HL-60 (cell line): ENCODE measurements around the gene SOAT1.

Experiments used
- DNase-seq, 2 experiments: peaks; one replicate each; pipeline ENCODE4 v3.0.0-alpha.2; 2010 to 2020; ENCODE audit warnings: low read depth in 1 of 2, low spot score in 1 of 2
- H3K27ac ChIP-seq: fragments of 250-450 bp; sonication (Bioruptor Pico); replicated peaks from 2 replicates; pipeline ENCODE4 v1.5.1; 2020; ENCODE audit warnings: mild to moderate bottlenecking, moderate library complexity
- H3K27me3 ChIP-seq: fragments of 250-450 bp; sonication (Bioruptor Pico); 2 replicates; pipeline ENCODE4 v1.5.1; 2021; ENCODE audit warnings: mild to moderate bottlenecking, moderate library complexity; ENCODE audit not compliant: insufficient read depth, poor library complexity, severe bottlenecking
- H3K4me3 ChIP-seq: replicated peaks from 2 replicates; pipeline ENCODE4 v1.5.1; 2011; ENCODE audit warnings: mild to moderate bottlenecking, control low read depth, low read length; ENCODE audit not compliant: insufficient read depth
- CTCF ChIP-seq: IDR thresholded peaks from one replicate; pipeline ENCODE4 v1.5.1; 2011; ENCODE audit warnings: low read length, control low read depth, inconsistent platforms; ENCODE audit not compliant: insufficient read depth
- GABPA ChIP-seq: IDR thresholded peaks from 2 replicates; pipeline ENCODE4 v1.6.1; 2012; ENCODE audit warnings: low read depth
- POLR2AphosphoS5 ChIP-seq: IDR thresholded peaks from 2 replicates; pipeline ENCODE4 v1.6.1; 2012; ENCODE audit warnings: low read depth
- REST ChIP-seq: IDR thresholded peaks from 2 replicates; pipeline ENCODE4 v1.6.1; 2012; ENCODE audit warnings: low read depth; ENCODE audit not compliant: insufficient replicate concordance
- SPI1 ChIP-seq: IDR thresholded peaks from 2 replicates; pipeline ENCODE4 v1.6.1; 2012; ENCODE audit warnings: low read depth, mild to moderate bottlenecking, borderline replicate concordance

SOAT1 gene

GRCh38 chr1:179325836-179326235 is 32.2 kb downstream of the SOAT1 start:
- Histone ChIP-seq H3K27ac (no peak overlapping the region), H3K4me3 (no peak overlapping the region), H3K27me3 (no peaks in the 10 kb centered on the region)
- no peak for DNase-seq
- TF ChIP-seq CTCF (no peak), SPI1 (no peak), POLR2AphosphoS5 (no peak), REST (no peak), GABPA (no peak)

GRCh38 chr1:179326746-179327145 is 33.1 kb downstream of the SOAT1 start:
- Histone ChIP-seq H3K27me3 (no peaks in the 10 kb centered on the region), H3K4me3 (no peak overlapping the region), H3K27ac (no peak overlapping the region)
- DNase-seq = no peak
- TF ChIP-seq CTCF = no peak
- no peak for TF ChIP-seq SPI1
- TF ChIP-seq POLR2AphosphoS5 = no peak
- no peak for TF ChIP-seq REST
- TF ChIP-seq GABPA = no peak

GRCh38 chr1:179327196-179327595 is 33.6 kb downstream of the SOAT1 start:
- no peak for TF ChIP-seq CTCF
- no peak for TF ChIP-seq SPI1
- no peak for TF ChIP-seq POLR2AphosphoS5
- no peak for TF ChIP-seq GABPA
- no peak for TF ChIP-seq REST
- no peak for DNase-seq

More at GRCh38 chr1:179327196-179327595, 33.6 kb downstream of the SOAT1 start:
- no peak overlapping the region for H3K4me3 ChIP-seq
- H3K27ac ChIP-seq = no peak overlapping the region
- no peaks in the 10 kb centered on the region for H3K27me3 ChIP-seq
